HEK293T (cell line): ENCODE measurements around the gene KCNIP1.

Experiments used
- CTCF ChIA-PET: fragments of 350-600 bp; formaldehyde crosslinking; extraction: SDS; loops from one replicate; lab custom pipeline; 2021; ENCODE audit warnings: antibody characterized with exemption, inconsistent platforms; lab: Yijun Ruan, JAX
- POLR2A ChIA-PET: fragments of 350-600 bp; formaldehyde crosslinking; extraction: SDS; loops from one replicate; lab custom pipeline; 2020; ENCODE audit warnings: antibody characterized with exemption, inconsistent platforms; lab: Yijun Ruan, JAX
- DNase-seq: peaks from one replicate; pipeline ENCODE4 v3.0.0; 2012; ENCODE audit warnings: mixed read lengths; ENCODE audit errors: extremely low spot score
- ARNT ChIP-seq: fragments of 450-650 bp; IDR thresholded peaks from 2 replicates; pipeline ENCODE4 v1.6.1; 2017; ENCODE audit warnings: mild to moderate bottlenecking
- BHLHE40 ChIP-seq: fragments of 450-650 bp; IDR thresholded peaks from 2 replicates; pipeline ENCODE4 v1.6.1; 2016; ENCODE audit warnings: mild to moderate bottlenecking, moderate library complexity, borderline replicate concordance
- CTBP1 ChIP-seq: fragments of 450-650 bp; IDR thresholded peaks from 2 replicates; pipeline ENCODE4 v1.6.1; 2016; ENCODE audit warnings: borderline replicate concordance
- ELF4 ChIP-seq: fragments of 450-650 bp; IDR thresholded peaks from 2 replicates; pipeline ENCODE4 v1.6.1; 2017; ENCODE audit warnings: antibody characterized with exemption
- FOXA1 ChIP-seq: fragments of 450-650 bp; IDR thresholded peaks from 2 replicates; pipeline ENCODE4 v1.6.1; 2016; ENCODE audit warnings: mild to moderate bottlenecking
- FOXK2 ChIP-seq: fragments of 450-650 bp; IDR thresholded peaks from 2 replicates; pipeline ENCODE4 v1.6.1; 2016; ENCODE audit warnings: mild to moderate bottlenecking
- FOXM1 ChIP-seq: fragments of 450-650 bp; IDR thresholded peaks from 2 replicates; pipeline ENCODE4 v1.6.1; 2017; ENCODE audit warnings: mild to moderate bottlenecking, borderline replicate concordance
- HDGF ChIP-seq: fragments of 450-650 bp; IDR thresholded peaks from 2 replicates; pipeline ENCODE4 v1.6.1; 2017; ENCODE audit warnings: antibody characterized with exemption, borderline replicate concordance
- L3MBTL2 ChIP-seq: fragments of 450-650 bp; conservative IDR thresholded peaks from 2 replicates; pipeline ENCODE4 v1.6.1; 2016; ENCODE audit warnings: mild to moderate bottlenecking
- LEF1 ChIP-seq: fragments of 450-650 bp; IDR thresholded peaks from 2 replicates; pipeline ENCODE4 v1.6.1; 2017; ENCODE audit warnings: mild to moderate bottlenecking, borderline replicate concordance
- NFRKB ChIP-seq: fragments of 450-650 bp; IDR thresholded peaks from 2 replicates; pipeline ENCODE4 v1.6.1; 2016; ENCODE audit warnings: mild to moderate bottlenecking, moderate library complexity
- PKNOX1 ChIP-seq: fragments of 450-650 bp; IDR thresholded peaks from 2 replicates; pipeline ENCODE4 v1.6.1; 2016
- SP1 ChIP-seq: fragments of 450-650 bp; IDR thresholded peaks from 2 replicates; pipeline ENCODE4 v1.6.1; 2017
- SUZ12 ChIP-seq: fragments of 450-650 bp; IDR thresholded peaks from 2 replicates; pipeline ENCODE4 v1.6.1; 2016; ENCODE audit warnings: mild to moderate bottlenecking
- TARDBP ChIP-seq: fragments of 450-650 bp; IDR thresholded peaks from 2 replicates; pipeline ENCODE4 v1.6.1; 2016
- ZNF384 ChIP-seq: fragments of 450-650 bp; IDR thresholded peaks from 2 replicates; pipeline ENCODE4 v1.6.1; 2016

The KCNIP1 gene

GRCh38 chr5:170493028-170493820 lies 10.6 kb upstream of the KCNIP1 start:
- POLR2A ChIA-PET = no interaction called here
- CTCF ChIA-PET = interaction anchor here (0.6 kb wide), 2 partner anchors 25 to 139 kb away, joined by 3 to 4 read pairs; no protein-coding TSS in a partner anchor
- no peak for DNase-seq
- no peak for TF ChIP-seq HDGF

GRCh38 chr5:170494041-170494440 lies 9.8 kb upstream of the KCNIP1 start:
- TF ChIP-seq L3MBTL2 (no peak), PKNOX1 (no peak), BHLHE40 (no peak), ARNT (no peak), TARDBP (no peak), FOXA1 (no peak), CTBP1 (no peak), LEF1 (no peak), ZNF384 (no peak), ELF4 (no peak), SP1 (no peak), FOXM1 (no peak), HDGF (no peak), FOXK2 (no peak), SUZ12 (no peak), NFRKB (no peak)
- CTCF ChIA-PET = interaction anchor here (0.6 kb wide), 1 partner anchor 138 kb away, joined by 3 read pairs; no protein-coding TSS in a partner anchor
- POLR2A ChIA-PET = no interaction called here
- DNase-seq = no peak

- CTCF ChIA-PET = interaction anchor here (0.8 to 0.9 kb wide), 2 partner anchors 13 to 14 kb away, joined by 3 read pairs; no protein-coding TSS in a partner anchor
- POLR2A ChIA-PET = no interaction called here
- TF ChIP-seq PKNOX1 = no peak
- DNase-seq = no peak
Measured at GRCh38 chr5:170495825-170496661, 7.8 kb upstream of the KCNIP1 start.

- ChIA-PET POLR2A (no interaction called here), CTCF (interaction anchor here (0.9 kb wide), 1 partner anchor 12 kb away, joined by 3 read pairs; no protein-coding TSS in a partner anchor)
- no peak for DNase-seq
- no peak for TF ChIP-seq ELF4
- TF ChIP-seq ARNT = no peak
- TF ChIP-seq FOXA1 = no peak
- no peak for TF ChIP-seq BHLHE40
- TF ChIP-seq SUZ12 = no peak
- no peak for TF ChIP-seq NFRKB
- TF ChIP-seq FOXK2 = no peak
- TF ChIP-seq CTBP1 = no peak
- TF ChIP-seq SP1 = no peak
- TF ChIP-seq HDGF = no peak
Measured at GRCh38 chr5:170496662-170497028, 7.2 kb upstream of the KCNIP1 start.

- TF ChIP-seq TARDBP (no peak), LEF1 (no peak), SUZ12 (no peak), ARNT (no peak), FOXM1 (no peak), L3MBTL2 (no peak), FOXA1 (no peak), PKNOX1 (no peak), BHLHE40 (no peak), FOXK2 (no peak), HDGF (no peak), SP1 (no peak), NFRKB (no peak), CTBP1 (no peak), ELF4 (no peak), ZNF384 (no peak)
- DNase-seq = no peak
- ChIA-PET POLR2A (no interaction called here), CTCF (no interaction called here)
Measured at GRCh38 chr5:170497311-170498038, 6.3 kb upstream of the KCNIP1 start.
